ENCODE data around the gene ACTBL2. TPM values are rescaled to one million over a fixed set of nuclear protein-coding genes. Genes with fewer than 3 reads are reported as not detected.

The ACTBL2 gene
- total and polyA plus RNA-seq, 5 donors from 2014 or later: not detected

GRCh38 chr5:57492632-57493031 lies 10.0 kb upstream of the ACTBL2 start:
- ATAC-seq (ENCODE audit: low read depth in 2 of 2) (no peak), DNase-seq (no peak)
- peaks cover 19 to 27% (median 21%) of the 10 kb centered on the region in 4 donors for H3K4me1 Mint-ChIP-seq
- H3K4me3 Mint-ChIP-seq: no peak overlapping the region
- H3K27me3 Mint-ChIP-seq: no peaks in the 10 kb centered on the region
- peaks cover 0 to 2% (median 0%) of the 10 kb centered on the region in 7 donors for H3K9me3 Mint-ChIP-seq
- no peaks in the 10 kb centered on the region for H3K36me3 Mint-ChIP-seq
- Histone ChIP-seq H3K36me3 (ENCODE audit: control insufficient read depth, insufficient read depth, low read length) (no peaks in the 10 kb centered on the region), H3K4me1 (ENCODE audit: control insufficient read depth, insufficient read depth, low read length, poor library complexity, severe bottlenecking) (peaks cover 19% of the 10 kb centered on the region), H3K27me3 (ENCODE audit: control insufficient read depth, insufficient read depth, low read length) (peaks cover 4% of the 10 kb centered on the region), H3K4me3 (ENCODE audit: low read depth, low read length) (no peak overlapping the region), H3K9me3 (ENCODE audit: control insufficient read depth in 2 of 2, low read length in 2 of 2) (no peaks in the 10 kb centered on the region), H3K27ac (ENCODE audit: insufficient read depth, low read length, poor library complexity, severe bottlenecking) (no peak overlapping the region)
- peak overlapping the region in 1 of 3 donors; percentile 45 for H3K27ac Mint-ChIP-seq

- no peak overlapping the region for H3K27ac ChIP-seq (ENCODE audit: insufficient read depth, low read length, poor library complexity, severe bottlenecking)
- no peaks in the 10 kb centered on the region for H3K36me3 ChIP-seq (ENCODE audit: control insufficient read depth, insufficient read depth, low read length)
- H3K27me3 ChIP-seq (ENCODE audit: control insufficient read depth, insufficient read depth, low read length): peaks cover 7% of the 10 kb centered on the region
- peaks cover 19% of the 10 kb centered on the region for H3K4me1 ChIP-seq (ENCODE audit: control insufficient read depth, insufficient read depth, low read length, poor library complexity, severe bottlenecking)
- DNase-seq: no peak
- no peak overlapping the region for H3K4me3 Mint-ChIP-seq
- no peak overlapping the region for H3K27ac Mint-ChIP-seq
- no peaks in the 10 kb centered on the region for H3K27me3 Mint-ChIP-seq
- no peak for ATAC-seq (ENCODE audit: low read depth in 2 of 2)
- no peak overlapping the region for H3K4me3 ChIP-seq (ENCODE audit: low read depth, low read length)
- peaks cover 16 to 27% (median 21%) of the 10 kb centered on the region in 4 donors for H3K4me1 Mint-ChIP-seq
- peaks cover 0 to 2% (median 0%) of the 10 kb centered on the region in 7 donors for H3K9me3 Mint-ChIP-seq
- no peaks in the 10 kb centered on the region for H3K36me3 Mint-ChIP-seq
- H3K9me3 ChIP-seq (ENCODE audit: control insufficient read depth in 2 of 2, low read length in 2 of 2): no peaks in the 10 kb centered on the region
These were observed 8.9 kb upstream of the ACTBL2 start for GRCh38 chr5:57491369-57491965.

- H3K36me3 ChIP-seq (ENCODE audit: control insufficient read depth, insufficient read depth, low read length): no peaks in the 10 kb centered on the region
- DNase-seq (no peak), ATAC-seq (ENCODE audit: low read depth in 2 of 2) (no peak)
- H3K9me3 Mint-ChIP-seq: peaks cover 0 to 2% (median 0%) of the 10 kb centered on the region in 7 donors
- H3K36me3 Mint-ChIP-seq: no peaks in the 10 kb centered on the region
- peaks cover 0 to 1% (median 0%) of the 10 kb centered on the region in 4 donors for H3K4me1 Mint-ChIP-seq
- no peak overlapping the region for H3K27ac ChIP-seq (ENCODE audit: insufficient read depth, low read length, poor library complexity, severe bottlenecking)
- peaks cover 14% of the 10 kb centered on the region for H3K27me3 ChIP-seq (ENCODE audit: control insufficient read depth, insufficient read depth, low read length)
- H3K4me3 Mint-ChIP-seq: no peak overlapping the region
- H3K9me3 ChIP-seq (ENCODE audit: control insufficient read depth in 2 of 2, low read length in 2 of 2): no peaks in the 10 kb centered on the region
- H3K4me3 ChIP-seq (ENCODE audit: low read depth, low read length): no peak overlapping the region
- H3K27ac Mint-ChIP-seq: no peak overlapping the region
- H3K4me1 ChIP-seq (ENCODE audit: control insufficient read depth, insufficient read depth, low read length, poor library complexity, severe bottlenecking): no peaks in the 10 kb centered on the region
- no peaks in the 10 kb centered on the region for H3K27me3 Mint-ChIP-seq
These were observed 5.8 kb upstream of the ACTBL2 start for GRCh38 chr5:57488215-57488955.

- DNase-seq (no peak), ATAC-seq (ENCODE audit: low read depth in 2 of 2) (no peak)
- Mint-ChIP-seq H3K27me3 (no peaks in the 10 kb centered on the region), H3K36me3 (no peaks in the 10 kb centered on the region), H3K9me3 (peaks cover 0 to 2% (median 0%) of the 10 kb centered on the region in 7 donors), H3K4me3 (no peak overlapping the region), H3K27ac (no peak overlapping the region), H3K4me1 (no peaks in the 10 kb centered on the region)
- Histone ChIP-seq H3K9me3 (ENCODE audit: control insufficient read depth in 2 of 2, low read length in 2 of 2) (no peaks in the 10 kb centered on the region), H3K36me3 (ENCODE audit: control insufficient read depth, insufficient read depth, low read length) (no peaks in the 10 kb centered on the region), H3K27ac (ENCODE audit: insufficient read depth, low read length, poor library complexity, severe bottlenecking) (no peak overlapping the region), H3K27me3 (ENCODE audit: control insufficient read depth, insufficient read depth, low read length) (peaks cover 13% of the 10 kb centered on the region), H3K4me3 (ENCODE audit: low read depth, low read length) (no peak overlapping the region), H3K4me1 (ENCODE audit: control insufficient read depth, insufficient read depth, low read length, poor library complexity, severe bottlenecking) (no peaks in the 10 kb centered on the region)
These were observed 3.5 kb upstream of the ACTBL2 start for GRCh38 chr5:57486027-57486602.

GRCh38 chr5:57478826-57479225 lies 3.8 kb downstream of the ACTBL2 start:
- Mint-ChIP-seq H3K4me3 (no peak overlapping the region), H3K4me1 (no peaks in the 10 kb centered on the region), H3K9me3 (peaks cover 0 to 4% (median 0%) of the 10 kb centered on the region in 7 donors), H3K27me3 (peaks cover 18% of the 10 kb centered on the region), H3K36me3 (no peaks in the 10 kb centered on the region), H3K27ac (no peak overlapping the region)
- Histone ChIP-seq H3K27me3 (ENCODE audit: control insufficient read depth, insufficient read depth, low read length) (peaks cover 9% of the 10 kb centered on the region), H3K9me3 (ENCODE audit: control insufficient read depth in 2 of 2, low read length in 2 of 2) (no peaks in the 10 kb centered on the region), H3K27ac (ENCODE audit: insufficient read depth, low read length, poor library complexity, severe bottlenecking) (no peak overlapping the region), H3K36me3 (ENCODE audit: control insufficient read depth, insufficient read depth, low read length) (no peaks in the 10 kb centered on the region), H3K4me1 (ENCODE audit: control insufficient read depth, insufficient read depth, low read length, poor library complexity, severe bottlenecking) (no peaks in the 10 kb centered on the region), H3K4me3 (ENCODE audit: low read depth, low read length) (no peak overlapping the region)
- ATAC-seq (ENCODE audit: low read depth in 2 of 2) (no peak), DNase-seq (no peak)

GRCh38 chr5:57476601-57477056 lies 6.0 kb downstream of the ACTBL2 start:
- H3K9me3 ChIP-seq (ENCODE audit: control insufficient read depth in 2 of 2, low read length in 2 of 2): no peaks in the 10 kb centered on the region
- no peak for DNase-seq
- no peak for ATAC-seq (ENCODE audit: low read depth in 2 of 2)
- Mint-ChIP-seq H3K4me1 (no peaks in the 10 kb centered on the region), H3K27me3 (peaks cover 18% of the 10 kb centered on the region), H3K9me3 (peaks cover 0 to 4% (median 0%) of the 10 kb centered on the region in 7 donors), H3K36me3 (no peaks in the 10 kb centered on the region), H3K4me3 (no peak overlapping the region), H3K27ac (no peak overlapping the region)
- H3K27me3 ChIP-seq (ENCODE audit: control insufficient read depth, insufficient read depth, low read length): peaks cover 6% of the 10 kb centered on the region
- no peaks in the 10 kb centered on the region for H3K36me3 ChIP-seq (ENCODE audit: control insufficient read depth, insufficient read depth, low read length)
- no peak overlapping the region for H3K27ac ChIP-seq (ENCODE audit: insufficient read depth, low read length, poor library complexity, severe bottlenecking)
- H3K4me3 ChIP-seq (ENCODE audit: low read depth, low read length): no peak overlapping the region
- H3K4me1 ChIP-seq (ENCODE audit: control insufficient read depth, insufficient read depth, low read length, poor library complexity, severe bottlenecking): no peaks in the 10 kb centered on the region

GRCh38 chr5:57470339-57470738 lies 12.3 kb downstream of the ACTBL2 start:
- Mint-ChIP-seq H3K4me1 (no peaks in the 10 kb centered on the region), H3K27ac (no peak overlapping the region), H3K4me3 (no peak overlapping the region), H3K36me3 (no peaks in the 10 kb centered on the region), H3K27me3 (peaks cover 14% of the 10 kb centered on the region), H3K9me3 (peaks cover 0 to 7% (median 2%) of the 10 kb centered on the region in 7 donors)
- no peaks in the 10 kb centered on the region for H3K4me1 ChIP-seq (ENCODE audit: control insufficient read depth, insufficient read depth, low read length, poor library complexity, severe bottlenecking)
- DNase-seq: no peak
- H3K27ac ChIP-seq (ENCODE audit: insufficient read depth, low read length, poor library complexity, severe bottlenecking): no peak overlapping the region
- ATAC-seq (ENCODE audit: low read depth in 2 of 2): no peak
- no peaks in the 10 kb centered on the region for H3K27me3 ChIP-seq (ENCODE audit: control insufficient read depth, insufficient read depth, low read length)
- no peaks in the 10 kb centered on the region for H3K36me3 ChIP-seq (ENCODE audit: control insufficient read depth, insufficient read depth, low read length)
- H3K9me3 ChIP-seq (ENCODE audit: control insufficient read depth in 2 of 2, low read length in 2 of 2): no peaks in the 10 kb centered on the region
- no peak overlapping the region for H3K4me3 ChIP-seq (ENCODE audit: low read depth, low read length)

Measured in CD4-positive, CD25-positive, alpha-beta regulatory T cell (primary cell).